HG03558 (cell line): ENCODE measurements around the gene RANBP10.

Experiments used
- ATAC-seq: cut with Tn5 transposase; IDR thresholded peaks from one replicate; pipeline ENCODE4 v1.9.1; 2021; ENCODE audit warnings: moderate number of reproducible peaks; ENCODE audit not compliant: unreplicated experiment; ENCODE audit errors: extremely low read depth

Gene RANBP10

GRCh38 chr16:67750466-67750865, 55.9 kb downstream of the RANBP10 start:
- ATAC-seq, result no peak

- ATAC-seq, result no peak
These were observed 56.8 kb downstream of the RANBP10 start for GRCh38 chr16:67749436-67750078.

GRCh38 chr16:67748834-67749233, 57.5 kb downstream of the RANBP10 start:
- ATAC-seq, result no peak

- no peak for ATAC-seq
These were observed 59.5 kb downstream of the RANBP10 start for GRCh38 chr16:67746846-67747245.

- ATAC-seq, result no peak
These were observed 65.2 kb downstream of the RANBP10 start for GRCh38 chr16:67741118-67741517.

GRCh38 chr16:67740391-67740790, 66.0 kb downstream of the RANBP10 start:
- no peak for ATAC-seq

- ATAC-seq, result no peak
These were observed 69.5 kb downstream of the RANBP10 start for GRCh38 chr16:67736858-67737257.

- ATAC-seq, result no peak
These were observed 71.6 kb downstream of the RANBP10 start for GRCh38 chr16:67734731-67735201.

- no peak for ATAC-seq
These were observed 72.5 kb downstream of the RANBP10 start for GRCh38 chr16:67733734-67734470.

- ATAC-seq, result no peak
These were observed 74.6 kb downstream of the RANBP10 start for GRCh38 chr16:67731753-67732095.

GRCh38 chr16:67731071-67731752, 75.1 kb downstream of the RANBP10 start:
- no peak for ATAC-seq

GRCh38 chr16:67730326-67730725, 76.0 kb downstream of the RANBP10 start:
- ATAC-seq, result no peak

GRCh38 chr16:67729636-67730248, 76.6 kb downstream of the RANBP10 start:
- no peak for ATAC-seq

GRCh38 chr16:67727521-67728485, 78.6 kb downstream of the RANBP10 start:
- no peak for ATAC-seq

- no peak for ATAC-seq
These were observed 80.0 kb downstream of the RANBP10 start for GRCh38 chr16:67726106-67727034.

GRCh38 chr16:67723911-67724305, 82.5 kb downstream of the RANBP10 start:
- ATAC-seq, result no peak

- no peak for ATAC-seq
These were observed 83.0 kb downstream of the RANBP10 start for GRCh38 chr16:67723151-67723910.

- no peak for ATAC-seq
These were observed 86.1 kb downstream of the RANBP10 start for GRCh38 chr16:67720236-67720635.
